VCaP (cell line): ENCODE data around the gene GTSE1.
A peak's percentile ranks its signal among the peaks of the same experiment; 100 is the strongest.

Source experiments
- H3K27ac ChIP-seq: fragments of 450-650 bp; 2 replicates; pipeline ENCODE4 v1.5.1; 2017
- TF ChIP-seq, protein P1 (sequence below): fragments of 450-650 bp; conservative IDR thresholded peaks from 2 replicates; pipeline ENCODE4 v1.5.1; 2017; ENCODE audit warnings: mild to moderate bottlenecking, moderate library complexity

Gene GTSE1

DNA sequence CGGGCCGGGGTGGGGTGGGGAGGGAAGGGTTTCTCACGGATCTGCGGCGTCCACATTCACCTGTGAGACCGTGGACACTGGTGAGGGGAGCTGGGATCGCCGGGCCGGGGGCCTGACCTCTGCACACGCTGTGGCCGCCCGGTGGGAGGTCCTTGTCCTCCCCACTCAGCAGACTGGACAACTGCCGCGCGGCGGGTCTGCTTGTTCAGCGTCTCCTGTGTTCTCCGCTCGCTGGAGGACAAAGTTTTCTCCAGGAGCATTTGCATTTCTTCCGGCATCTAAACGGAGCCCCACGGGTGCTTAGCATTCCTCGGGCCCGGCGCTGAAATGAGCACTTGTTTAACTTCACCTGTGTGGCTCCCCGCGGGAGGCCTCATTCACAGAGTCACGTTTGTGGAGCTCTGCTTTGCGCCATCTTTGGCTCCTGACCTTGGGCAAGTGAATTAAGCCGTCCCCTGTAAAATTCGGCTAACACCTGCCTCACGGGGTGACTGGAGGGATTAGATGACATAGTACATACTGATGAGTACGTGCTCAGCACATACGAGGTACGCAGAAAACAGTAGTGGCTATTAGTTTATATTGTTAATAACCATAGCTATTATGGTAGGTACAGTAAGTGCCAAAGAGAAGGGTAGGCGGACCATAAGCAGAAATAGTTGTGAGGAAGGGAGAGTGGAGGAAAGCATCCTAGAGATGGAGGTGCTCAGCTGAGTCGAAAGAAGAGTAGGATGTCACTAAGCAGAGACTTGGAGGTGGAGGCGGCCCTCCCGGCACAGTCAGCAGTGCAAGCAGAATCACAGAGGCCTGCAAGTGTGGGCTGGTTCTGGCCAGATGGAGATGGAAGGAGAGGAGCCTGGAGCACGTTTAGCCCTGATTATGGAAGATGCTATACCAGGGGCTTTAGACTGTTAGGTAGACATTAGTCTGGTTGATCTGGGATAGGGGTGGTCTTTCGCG, 39.7 kb downstream of the GTSE1 start:
- H3K27ac ChIP-seq, result peak overlapping the region; percentile 82
- TF ChIP-seq, protein P1, sequence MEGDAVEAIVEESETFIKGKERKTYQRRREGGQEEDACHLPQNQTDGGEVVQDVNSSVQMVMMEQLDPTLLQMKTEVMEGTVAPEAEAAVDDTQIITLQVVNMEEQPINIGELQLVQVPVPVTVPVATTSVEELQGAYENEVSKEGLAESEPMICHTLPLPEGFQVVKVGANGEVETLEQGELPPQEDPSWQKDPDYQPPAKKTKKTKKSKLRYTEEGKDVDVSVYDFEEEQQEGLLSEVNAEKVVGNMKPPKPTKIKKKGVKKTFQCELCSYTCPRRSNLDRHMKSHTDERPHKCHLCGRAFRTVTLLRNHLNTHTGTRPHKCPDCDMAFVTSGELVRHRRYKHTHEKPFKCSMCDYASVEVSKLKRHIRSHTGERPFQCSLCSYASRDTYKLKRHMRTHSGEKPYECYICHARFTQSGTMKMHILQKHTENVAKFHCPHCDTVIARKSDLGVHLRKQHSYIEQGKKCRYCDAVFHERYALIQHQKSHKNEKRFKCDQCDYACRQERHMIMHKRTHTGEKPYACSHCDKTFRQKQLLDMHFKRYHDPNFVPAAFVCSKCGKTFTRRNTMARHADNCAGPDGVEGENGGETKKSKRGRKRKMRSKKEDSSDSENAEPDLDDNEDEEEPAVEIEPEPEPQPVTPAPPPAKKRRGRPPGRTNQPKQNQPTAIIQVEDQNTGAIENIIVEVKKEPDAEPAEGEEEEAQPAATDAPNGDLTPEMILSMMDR, result no peak

DNA sequence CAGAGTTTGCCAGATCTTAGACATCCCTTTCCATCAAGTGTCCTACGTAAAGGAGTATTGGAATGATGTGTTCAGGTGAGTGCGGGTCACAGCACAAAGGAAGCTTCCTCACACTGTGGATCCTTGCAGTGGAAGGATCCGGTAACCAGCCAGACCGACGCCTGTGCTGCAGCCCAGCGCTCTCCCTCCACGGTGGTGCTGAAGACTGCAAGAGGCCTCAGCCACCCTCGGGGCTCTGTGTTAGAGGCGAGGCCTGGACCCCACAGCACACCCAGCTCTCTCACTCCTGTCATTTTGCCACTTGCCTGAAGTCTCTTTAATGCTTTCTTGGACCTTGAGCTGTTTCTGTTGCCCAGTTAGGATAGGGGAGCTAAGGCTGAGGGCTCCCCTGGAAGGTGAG, 41.2 kb downstream of the GTSE1 start:
- no peak overlapping the region for H3K27ac ChIP-seq
- TF ChIP-seq, protein P1, result no peak

DNA sequence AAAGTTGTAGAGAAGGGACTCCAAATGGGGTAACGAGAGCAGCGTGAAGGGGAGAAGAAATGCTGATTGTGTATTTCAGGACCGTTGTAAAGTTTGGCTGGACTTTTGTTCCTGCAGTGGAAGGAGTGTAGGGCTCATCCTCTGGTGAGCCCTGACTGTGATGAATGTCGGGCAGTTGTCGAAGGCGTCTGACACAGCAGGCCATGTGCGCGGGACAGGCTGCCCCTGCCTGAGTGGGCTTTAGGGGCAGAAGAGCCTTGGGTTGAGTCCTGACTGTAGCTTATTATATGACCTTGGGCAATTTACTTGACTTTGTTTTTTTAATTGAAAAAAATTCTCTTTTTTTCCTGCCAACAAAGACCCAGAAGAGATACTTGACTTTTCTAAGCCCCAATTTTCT, 42.0 kb downstream of the GTSE1 start:
- no peak overlapping the region for H3K27ac ChIP-seq
- TF ChIP-seq, protein P1, result no peak

DNA sequence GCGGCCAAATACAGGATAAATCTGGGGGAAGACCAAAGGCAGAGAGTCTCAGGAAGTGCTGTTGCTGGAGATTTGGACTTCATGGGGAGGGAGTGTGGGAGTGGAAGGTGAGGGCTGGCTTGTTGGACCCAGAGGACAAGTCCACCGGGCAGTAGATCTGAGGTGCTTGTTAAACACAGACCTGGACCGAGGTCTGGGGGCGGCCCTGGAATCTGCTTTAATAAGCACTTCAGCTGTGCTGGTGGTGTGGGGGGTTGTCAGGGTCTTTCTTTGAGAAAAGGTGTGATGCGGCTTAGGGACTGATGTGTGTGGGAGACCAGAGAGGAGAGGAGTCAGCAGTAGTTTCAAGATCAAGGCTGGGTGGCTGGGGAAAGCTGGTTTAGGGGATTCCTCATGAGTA, 43.3 kb downstream of the GTSE1 start:
- H3K27ac ChIP-seq, result no peak overlapping the region
- TF ChIP-seq, protein P1, result no peak

DNA sequence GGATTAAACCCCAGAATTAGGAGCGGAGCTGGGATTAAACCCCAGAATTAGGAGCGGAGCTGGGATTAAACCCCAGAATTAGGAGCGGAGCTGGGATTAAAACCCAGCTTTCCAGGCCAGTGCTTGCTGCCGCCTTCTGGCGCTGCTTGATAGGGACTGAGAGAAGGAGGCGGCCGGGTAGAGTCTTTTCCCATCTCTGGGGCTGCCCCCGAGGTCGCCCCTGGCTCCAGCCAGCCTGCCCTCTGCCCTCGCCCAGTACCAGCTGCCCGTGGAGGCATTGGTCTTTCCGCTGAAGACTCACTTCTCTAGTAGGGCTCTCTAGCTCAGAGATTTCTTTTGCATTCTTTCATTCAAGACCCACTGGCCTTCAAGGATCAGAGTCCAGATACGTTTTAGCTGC, 44.0 kb downstream of the GTSE1 start:
- H3K27ac ChIP-seq, result no peak overlapping the region
- TF ChIP-seq, protein P1, result no peak

DNA sequence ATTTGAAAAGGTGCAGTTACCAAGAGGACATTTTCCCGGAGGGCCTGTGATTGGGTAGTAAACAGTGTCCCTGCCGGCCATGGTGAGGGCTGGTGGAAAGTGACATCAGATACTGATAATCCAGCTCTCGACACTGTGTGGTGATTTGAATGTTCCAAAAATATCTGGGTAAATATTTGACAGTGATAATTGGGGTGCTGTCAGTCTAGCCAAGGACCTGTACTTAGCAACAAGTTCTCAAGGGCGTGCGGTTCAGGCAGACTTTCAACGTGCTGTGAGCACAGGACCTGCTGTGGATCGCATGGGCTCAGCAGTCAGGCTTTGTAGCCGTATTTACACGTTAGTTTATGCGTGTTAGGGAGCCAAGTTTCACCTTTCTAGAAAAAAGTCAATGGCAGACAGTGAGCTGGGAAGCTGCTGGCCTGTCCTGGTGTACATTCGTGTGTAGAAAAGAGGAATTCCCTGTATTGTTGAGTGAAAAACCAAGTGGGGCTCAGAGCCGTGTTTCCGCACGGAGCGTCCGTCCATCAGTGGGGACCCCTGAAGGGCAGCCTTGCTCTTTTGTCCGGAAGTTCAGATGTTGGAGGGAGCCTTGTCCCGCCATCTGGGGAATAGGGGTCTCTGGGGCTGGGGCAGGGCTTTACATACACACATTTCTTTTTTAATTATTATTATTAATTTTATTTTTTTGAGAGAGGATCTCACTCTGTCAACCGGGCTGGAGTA, 50.2 kb downstream of the GTSE1 start:
- no peak overlapping the region for H3K27ac ChIP-seq

DNA sequence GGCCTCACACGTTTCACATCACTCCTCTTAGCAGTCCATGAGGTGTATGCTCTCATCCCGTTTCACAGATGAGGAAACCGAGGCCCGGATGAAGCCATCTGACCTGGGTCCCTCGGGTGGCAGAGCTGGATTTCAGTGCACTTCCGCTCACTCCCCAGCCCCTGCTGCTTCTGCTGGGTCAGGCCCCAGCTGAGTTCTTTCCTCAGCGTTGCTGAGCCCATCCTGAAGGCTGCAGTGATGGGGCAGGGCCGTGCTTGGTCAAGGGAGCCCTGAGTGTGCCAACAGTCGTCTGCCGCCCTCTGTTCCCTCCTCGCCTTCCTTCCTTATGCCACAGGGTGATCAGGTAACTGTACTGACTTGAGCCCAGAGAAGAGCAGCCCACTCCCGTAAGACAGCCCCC, 51.0 kb downstream of the GTSE1 start:
- TF ChIP-seq, protein P1, result no peak
- H3K27ac ChIP-seq, result no peak overlapping the region

More for the DNA sequence above, 50.2 kb downstream of the GTSE1 start:
- TF ChIP-seq, protein P1, result no peak
